CD14-positive monocyte (primary cell): ENCODE data around the gene TMEM175. TPM values are rescaled to one million over a fixed set of nuclear protein-coding genes. Genes with fewer than 3 reads are reported as not detected.

ENCODE experiments used
- DNase-seq, 3 donors: peaks; one replicate each; pipeline ENCODE4 v3.0.0-alpha.2; 2011 to 2022
- H2AFZ ChIP-seq: 2 replicates; pipeline ENCODE4 v1.6.0; 2012; ENCODE audit warnings: mild to moderate bottlenecking, low read depth, low read length, inconsistent platforms; ENCODE audit not compliant: insufficient read depth, poor library complexity, severe bottlenecking
- H3K27ac ChIP-seq, 2 donors: 1 replicate in 1 of 2; 2 replicates in 1 of 2; pipeline ENCODE4 v1.5.1; 2012 to 2013; ENCODE audit warnings: low read length in 2 of 2, control low read depth in 1 of 2, inconsistent platforms in 1 of 2, low read depth in 1 of 2, mild to moderate bottlenecking in 1 of 2
- H3K27me3 ChIP-seq, 2 donors: one replicate each; pipeline versions ENCODE4 v1.6.0 to v1.6.1; 2011 to 2013; ENCODE audit warnings: low read length in 2 of 2; ENCODE audit not compliant: control insufficient read depth in 2 of 2, insufficient read depth in 2 of 2
- H3K36me3 ChIP-seq, 2 donors: replicated peaks in 1 of 2; 1 replicate in 1 of 2; 2 replicates in 1 of 2; pipeline versions ENCODE4 v1.5.1 to v1.6.1; 2012 to 2013; ENCODE audit warnings: low read length in 2 of 2, control low read depth in 1 of 2, inconsistent platforms in 1 of 2, mild to moderate bottlenecking in 1 of 2; ENCODE audit not compliant: insufficient read depth in 2 of 2, control insufficient read depth in 1 of 2
- H3K4me1 ChIP-seq, 2 donors: 1 replicate in 1 of 2; 2 replicates in 1 of 2; pipeline versions ENCODE4 v1.5.1 to v1.6.1; 2012 to 2013; ENCODE audit warnings: low read length in 2 of 2, control low read depth in 1 of 2, inconsistent platforms in 1 of 2, mild to moderate bottlenecking in 1 of 2, moderate library complexity in 1 of 2; ENCODE audit not compliant: insufficient read depth in 2 of 2, control insufficient read depth in 1 of 2
- H3K4me2 ChIP-seq: replicated peaks from 2 replicates; pipeline ENCODE3; 2012; ENCODE audit warnings: low read length, moderate library complexity, mild to moderate bottlenecking; ENCODE audit not compliant: poor library complexity, severe bottlenecking; ENCODE audit errors: extremely low read depth
- H3K4me3 ChIP-seq, 3 experiments: fragments of 200-600 bp in 1 of 3; sonication (generic) in 1 of 3; replicated peaks in 1 of 3; 1 replicate in 2 of 3; 2 replicates in 1 of 3; pipeline ENCODE4 v1.5.1; 2011 to 2013; ENCODE audit warnings: low read length in 3 of 3, mild to moderate bottlenecking in 3 of 3, control low read depth in 2 of 3, low read depth in 2 of 3, inconsistent platforms in 1 of 3, moderate library complexity in 1 of 3
- H3K79me2 ChIP-seq: 2 replicates; pipeline ENCODE4 v1.6.0; 2012; ENCODE audit warnings: mild to moderate bottlenecking, control low read depth, inconsistent platforms, low read length, moderate library complexity; ENCODE audit not compliant: insufficient read depth
- H3K9ac ChIP-seq: 2 replicates; pipeline ENCODE4 v1.6.0; 2017; ENCODE audit warnings: low read length, mild to moderate bottlenecking; ENCODE audit not compliant: insufficient read depth, poor library complexity, severe bottlenecking
- H3K9me3 ChIP-seq, 2 donors: replicated peaks in 1 of 2; 1 replicate in 1 of 2; 2 replicates in 1 of 2; pipeline versions ENCODE4 v1.5.1 to v1.6.1; 2012 to 2013; ENCODE audit warnings: low read length in 2 of 2, control low read depth in 1 of 2; ENCODE audit not compliant: control insufficient read depth in 1 of 2, insufficient read depth in 1 of 2
- H4K20me1 ChIP-seq: 2 replicates; pipeline ENCODE4 v1.6.0; 2012; ENCODE audit warnings: mild to moderate bottlenecking, low read length, control low read depth, moderate library complexity; ENCODE audit not compliant: insufficient read depth
- H3K27ac Mint-ChIP-seq, 7 donors: one replicate each; pipeline ENCODE4 v1.8.0; 2020; ENCODE audit warnings: mild to moderate bottlenecking in 7 of 7, mixed read lengths in 7 of 7, moderate library complexity in 6 of 7, inconsistent platforms in 2 of 7
- H3K27me3 Mint-ChIP-seq, 3 donors: one replicate each; pipeline ENCODE4 v1.8.0; 2021 to 2022; ENCODE audit warnings: low read depth in 3 of 3, mild to moderate bottlenecking in 3 of 3, mixed read lengths in 3 of 3, moderate library complexity in 3 of 3, inconsistent platforms in 1 of 3
- H3K36me3 Mint-ChIP-seq, 2 donors: one replicate each; pipeline ENCODE4 v1.8.0; 2020; ENCODE audit warnings: mixed read lengths in 2 of 2, inconsistent platforms in 1 of 2, mild to moderate bottlenecking in 1 of 2
- H3K4me1 Mint-ChIP-seq: one replicate; pipeline ENCODE4 v1.8.0; 2020; ENCODE audit warnings: mild to moderate bottlenecking, mixed read lengths
- H3K4me3 Mint-ChIP-seq, 2 donors: one replicate each; pipeline ENCODE4 v1.8.0; 2020; ENCODE audit warnings: mild to moderate bottlenecking in 2 of 2, mixed read lengths in 2 of 2, moderate library complexity in 1 of 2
- H3K9me3 Mint-ChIP-seq, 7 donors: one replicate each; pipeline ENCODE4 v1.8.0; 2020 to 2022; ENCODE audit warnings: mixed read lengths in 7 of 7, mild to moderate bottlenecking in 6 of 7, moderate library complexity in 6 of 7, inconsistent platforms in 2 of 7
- CTCF ChIP-seq: fragments of 200-600 bp; IDR thresholded peaks from one replicate; pipeline ENCODE4 v1.8.0; 2022; ENCODE audit warnings: antibody characterized with exemption, mild to moderate bottlenecking
- WGBS: methylation state at CpG from one replicate; pipeline ENCODE4 v1.1.5; 2013; ENCODE audit warnings: missing lambda C conversion rate; ENCODE audit not compliant: insufficient coverage; 5-methylcytosine and 5-hydroxymethylcytosine counted together
- intact Hi-C, 2 donors: fragments of 100-400 bp; cut with micrococcal nuclease; formaldehyde crosslinking; loops; one replicate each; pipeline versions ENCODE4 v1.15.0 to v1.15.1; 2023
- polyA plus RNA-seq, 3 donors: library from polyadenylated mRNA; depleted of rRNA in 1 of 3; unstranded in 2 of 3; stranded (reverse) in 1 of 3; fragments of 300-500 nt in 2 of 3; fragments of >200 nt in 1 of 3; fragmentation: Illumina TruSeq in 2 of 3; gene quantifications; 1 replicate in 2 of 3; 2 replicates in 1 of 3; pipeline ENCODE4 v1.2.3, GENCODE V29; 2012 to 2021

The TMEM175 gene
- polyA plus RNA-seq, 3 donors: 18.9 to 216 (median 20.7) TPM

- peaks cover 7 to 21% of the 10 kb centered on the region in 2 donors for H3K36me3 ChIP-seq
- no peak overlapping the region for H3K4me2 ChIP-seq
- peaks cover 99% of the 10 kb centered on the region for H4K20me1 ChIP-seq
- Mint-ChIP-seq H3K27ac (peak overlapping the region in 4 of 7 donors; percentile 40 to 84 (median 51)), H3K27me3 (peaks cover 0 to 4% (median 0%) of the 10 kb centered on the region in 3 donors), H3K4me1 (peaks cover 67% of the 10 kb centered on the region), H3K36me3 (peaks cover 14 to 46% of the 10 kb centered on the region in 2 donors), H3K4me3 (no peak overlapping the region), H3K9me3 (peaks cover 0 to 2% (median 0%) of the 10 kb centered on the region in 7 donors)
- DNase-seq: no peak
- 98% methylated on average over 8 of the region's 9 CpGs for WGBS
- H3K79me2 ChIP-seq: peaks cover 94% of the 10 kb centered on the region
- no peak overlapping the region for H2AFZ ChIP-seq
- no peaks in the 10 kb centered on the region for H3K27me3 ChIP-seq
- H3K27ac ChIP-seq: peak overlapping the region in 1 of 2 donors; percentile 56
- no peaks in the 10 kb centered on the region for H3K9me3 ChIP-seq
- no peak overlapping the region for H3K9ac ChIP-seq
- no peak for TF ChIP-seq CTCF
- no peak overlapping the region for H3K4me3 ChIP-seq
- peaks cover 37 to 49% of the 10 kb centered on the region in 2 donors for H3K4me1 ChIP-seq
- intact Hi-C loops: no loop called here
Measured at GRCh38 chr4:925171-925570, 7.1 kb upstream of the TMEM175 start.

GRCh38 chr4:925771-926500 is 6.3 kb upstream of the TMEM175 start:
- intact Hi-C loops: no loop called here
- H3K9me3 ChIP-seq: no peaks in the 10 kb centered on the region
- H3K4me1 ChIP-seq: peaks cover 37 to 50% of the 10 kb centered on the region in 2 donors
- H3K79me2 ChIP-seq: peaks cover 94% of the 10 kb centered on the region
- WGBS: 91% methylated on average over 16 of the region's 26 CpGs
- Mint-ChIP-seq H3K27ac (peak overlapping the region in 4 of 7 donors; percentile 8 to 81 (median 62)), H3K4me1 (peaks cover 68% of the 10 kb centered on the region), H3K9me3 (peaks cover 0 to 2% (median 0%) of the 10 kb centered on the region in 7 donors), H3K4me3 (no peak overlapping the region), H3K27me3 (peaks cover 0 to 4% (median 0%) of the 10 kb centered on the region in 3 donors), H3K36me3 (peaks cover 14 to 44% of the 10 kb centered on the region in 2 donors)
- no peak overlapping the region for H3K4me2 ChIP-seq
- TF ChIP-seq CTCF: no peak
- peaks cover 7 to 21% of the 10 kb centered on the region in 2 donors for H3K36me3 ChIP-seq
- no peak overlapping the region for H2AFZ ChIP-seq
- H3K27ac ChIP-seq: peak overlapping the region in 1 of 2 donors; percentile 11
- no peak overlapping the region for H3K9ac ChIP-seq
- no peak for DNase-seq
- no peaks in the 10 kb centered on the region for H3K27me3 ChIP-seq
- peaks cover 99% of the 10 kb centered on the region for H4K20me1 ChIP-seq
- no peak overlapping the region for H3K4me3 ChIP-seq
